HG03095 (cell line): ENCODE results near the gene SPRED1.

Source experiments
- ATAC-seq: cut with Tn5 transposase; IDR thresholded peaks from one replicate; pipeline ENCODE4 v1.9.1; 2021; ENCODE audit warnings: moderate library complexity; ENCODE audit not compliant: unreplicated experiment

SPRED1 gene

GRCh38 chr15:38252481-38253350 lies at the start of gene SPRED1:
TSS of gene SPRED1 (plus strand) at chr15:38252836. CDS start at chr15:38253186, 350 bp downstream.
- ATAC-seq: peak; percentile 26

GRCh38 chr15:38205526-38206272 lies 46.9 kb upstream of the SPRED1 start:
- no peak for ATAC-seq

DNA sequence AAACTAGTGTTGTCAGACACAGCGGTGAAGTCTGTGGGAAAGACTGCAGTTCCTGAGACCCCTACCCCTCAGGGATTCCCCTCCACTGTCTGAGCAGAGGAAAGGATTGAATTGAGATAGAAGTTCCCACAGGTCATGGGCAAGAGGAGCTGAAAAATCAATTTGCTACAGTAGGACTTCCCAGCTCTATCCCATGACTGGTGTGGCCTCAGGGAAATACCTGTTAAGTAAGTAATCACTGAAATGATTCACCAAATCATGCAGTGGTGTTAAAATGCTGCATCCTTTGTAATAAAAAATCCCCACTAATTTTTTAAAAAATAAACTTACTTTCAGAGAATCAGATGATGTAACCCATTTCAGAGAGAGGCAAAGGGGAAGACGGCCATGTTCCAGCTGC lies 45.0 kb upstream of the SPRED1 start:
- no peak for ATAC-seq

- no peak for ATAC-seq
Measured at GRCh38 chr15:38208206-38208605, 44.4 kb upstream of the SPRED1 start.

GRCh38 chr15:38208779-38209178 lies 43.9 kb upstream of the SPRED1 start:
- ATAC-seq: no peak

DNA sequence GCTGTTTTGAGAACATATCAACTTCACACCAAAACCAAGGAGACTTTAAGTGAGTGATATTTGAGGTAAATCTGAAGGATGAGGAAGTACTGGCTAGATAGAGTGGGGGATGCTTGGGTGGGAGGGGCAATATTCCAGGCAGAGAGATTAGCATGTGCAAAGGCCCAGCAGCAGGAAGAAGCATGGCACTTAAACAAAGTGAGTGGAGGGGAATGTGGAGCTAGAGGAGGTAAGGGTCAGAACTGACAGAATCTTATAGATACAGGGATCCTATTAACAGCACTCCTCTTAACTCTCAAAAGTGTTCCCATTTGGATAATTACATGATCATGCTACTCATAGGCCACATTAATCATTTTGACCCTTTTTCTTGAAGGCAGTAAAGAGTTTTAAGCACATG lies 41.4 kb upstream of the SPRED1 start:
- ATAC-seq: no peak

DNA sequence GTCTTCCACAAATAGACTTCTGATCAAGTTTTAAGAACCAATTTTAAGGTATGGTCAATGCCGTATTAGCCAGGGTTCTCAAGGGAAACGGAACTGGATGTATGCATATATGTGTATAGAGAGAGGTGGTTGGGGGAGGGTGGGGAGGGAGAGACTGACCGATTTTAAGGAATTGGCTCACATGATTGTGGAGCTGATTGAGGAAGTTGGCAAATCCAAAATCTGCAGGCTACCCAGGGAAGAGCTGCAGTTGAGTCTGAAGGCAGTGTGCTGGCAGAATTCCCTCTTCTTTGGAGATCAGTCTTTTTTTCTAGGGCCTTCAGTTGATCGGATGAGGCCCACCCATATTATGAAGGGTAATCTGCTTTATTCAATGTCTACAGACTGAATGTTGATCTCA lies 40.8 kb upstream of the SPRED1 start:
- no peak for ATAC-seq

DNA sequence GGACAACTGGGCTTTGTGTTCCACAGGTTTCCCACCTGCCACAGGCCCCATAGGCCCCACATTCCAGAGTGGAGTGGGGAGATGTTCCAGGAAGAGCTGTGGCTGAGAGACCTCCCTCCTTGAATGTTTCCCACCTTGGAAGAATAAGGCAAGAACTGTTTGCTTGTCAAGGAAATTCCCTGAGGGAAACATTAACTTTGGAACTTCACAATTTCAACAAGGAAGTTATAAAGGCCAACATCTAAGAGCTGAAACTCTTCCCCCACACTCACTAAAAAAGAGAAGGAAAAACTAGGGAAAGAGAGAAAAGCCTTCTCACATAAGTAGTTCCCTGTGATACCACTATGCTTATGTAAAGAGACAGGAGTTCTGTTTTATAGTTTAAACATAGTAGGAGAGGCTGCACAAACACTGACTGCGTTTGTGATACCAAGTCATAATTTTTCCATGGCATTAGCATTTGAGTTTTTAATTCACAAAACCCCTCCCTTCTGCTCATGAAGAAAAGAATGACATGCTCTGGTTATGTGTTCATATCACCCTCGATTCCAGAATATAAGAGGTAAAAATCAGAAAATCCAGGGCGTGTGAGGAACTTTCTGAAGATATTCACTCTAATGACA lies 39.8 kb upstream of the SPRED1 start:
- no peak for ATAC-seq

DNA sequence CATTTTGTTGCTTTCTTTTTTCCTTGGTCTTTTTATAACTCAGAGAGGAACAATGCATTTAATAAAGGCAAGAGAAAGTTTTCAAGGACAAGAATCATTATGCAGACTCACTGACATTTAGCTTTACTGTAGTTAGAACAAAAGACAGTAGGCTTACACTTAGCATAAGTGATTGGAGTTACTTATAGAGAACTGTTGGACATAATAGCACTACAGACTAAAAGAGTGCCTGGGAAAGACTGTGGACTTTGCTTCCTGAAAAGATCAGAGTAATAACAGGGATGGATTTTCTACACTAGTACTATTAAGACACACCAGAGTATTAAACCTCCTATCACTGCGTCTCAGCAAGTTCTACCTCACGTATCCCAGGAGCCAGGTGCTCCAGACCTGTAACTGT lies 39.3 kb upstream of the SPRED1 start:
- no peak for ATAC-seq

DNA sequence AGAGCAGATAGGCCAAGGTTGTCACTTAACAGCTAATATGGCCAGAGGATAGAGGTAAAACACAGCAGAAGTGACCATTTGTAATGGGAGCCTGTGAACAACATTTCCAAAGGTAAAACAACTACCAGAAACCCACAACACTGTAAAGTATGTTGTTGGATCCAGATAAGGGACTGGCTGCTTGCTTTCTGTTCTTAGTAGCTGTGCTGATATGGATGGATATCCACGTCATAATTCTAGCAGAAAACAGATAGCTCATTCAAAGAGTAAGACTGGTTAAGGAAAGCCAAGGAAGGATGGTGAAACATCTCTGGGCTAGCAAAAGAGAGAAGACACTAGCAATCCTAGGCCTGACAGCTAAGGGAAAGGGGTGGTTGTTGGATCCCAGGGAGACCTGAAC lies 36.9 kb upstream of the SPRED1 start:
- no peak for ATAC-seq

GRCh38 chr15:38216763-38217162 lies 35.9 kb upstream of the SPRED1 start:
- no peak for ATAC-seq

DNA sequence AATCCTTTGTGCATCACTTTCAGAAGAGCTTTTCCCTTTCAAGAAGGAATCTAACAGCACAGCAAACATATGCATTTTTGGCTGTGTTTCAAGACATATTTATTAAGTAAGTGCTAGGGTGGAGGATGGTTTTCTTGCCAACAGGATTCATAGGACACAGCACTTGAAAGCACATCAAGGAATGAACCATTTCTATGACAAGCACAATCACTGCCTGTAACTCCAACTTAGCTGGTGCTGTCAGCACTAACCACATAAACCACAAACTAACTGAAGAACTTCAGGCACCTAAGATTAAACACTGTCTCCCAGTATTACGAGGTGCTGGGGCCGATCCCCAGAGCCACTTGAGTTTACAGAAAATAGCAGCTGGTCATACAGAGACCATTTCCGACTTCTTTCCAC lies 35.4 kb upstream of the SPRED1 start:
- ATAC-seq: no peak

GRCh38 chr15:38217788-38218609 lies 34.6 kb upstream of the SPRED1 start:
- no peak for ATAC-seq

GRCh38 chr15:38220606-38221273 lies 31.9 kb upstream of the SPRED1 start:
- no peak for ATAC-seq

DNA sequence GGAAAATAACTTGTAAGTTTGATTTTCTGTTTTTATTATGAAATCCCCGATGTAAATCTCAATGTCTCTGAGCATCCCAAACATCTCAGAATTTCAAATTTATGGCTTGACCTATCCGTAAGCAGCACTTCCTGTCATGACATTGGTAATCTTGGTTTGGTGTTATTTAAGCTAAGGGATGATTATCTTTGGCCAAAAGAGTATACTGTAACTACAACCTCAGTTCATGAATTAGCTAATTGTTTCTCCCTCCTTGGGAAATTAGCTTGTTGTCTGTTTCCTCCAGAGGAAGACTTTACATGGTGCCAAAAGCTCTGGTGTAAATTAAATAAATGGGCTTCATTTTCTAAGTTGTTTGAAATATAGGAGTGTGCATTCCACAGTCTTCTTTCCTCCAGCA lies 28.1 kb upstream of the SPRED1 start:
- ATAC-seq: no peak

- ATAC-seq: no peak
Measured at GRCh38 chr15:38225381-38225780, 27.3 kb upstream of the SPRED1 start.

DNA sequence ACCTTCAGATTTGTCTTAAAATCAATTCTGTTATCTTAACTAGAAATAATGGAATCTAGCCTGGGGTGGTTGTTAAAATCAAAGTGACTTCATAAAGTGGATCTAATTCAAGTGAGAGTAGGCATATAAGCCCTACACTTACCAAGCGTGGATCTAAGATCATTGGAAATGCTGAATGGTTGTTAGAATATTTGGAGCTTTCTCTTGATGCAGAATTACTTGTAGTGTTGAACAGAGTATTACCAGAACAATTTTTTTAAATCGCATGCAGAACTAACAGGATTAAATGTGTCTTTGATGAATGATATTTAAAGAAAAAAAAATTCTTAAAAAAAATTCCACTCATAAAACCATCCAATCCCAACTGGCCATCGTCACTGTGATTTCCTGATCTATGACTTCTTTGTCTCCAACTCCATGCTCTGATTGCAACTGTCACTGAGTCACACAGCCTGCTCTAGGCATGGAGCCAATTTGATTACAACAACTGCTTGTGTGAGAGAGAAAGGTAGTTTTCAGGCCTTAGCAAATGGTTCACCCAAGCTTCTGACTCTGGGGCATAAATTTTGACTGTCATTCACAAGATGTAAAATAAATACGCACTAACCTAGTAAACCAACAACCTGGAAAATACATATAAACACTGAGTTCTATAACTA lies 25.9 kb upstream of the SPRED1 start:
- ATAC-seq: no peak

- ATAC-seq: no peak
Measured at GRCh38 chr15:38227941-38228340, 24.7 kb upstream of the SPRED1 start.

- no peak for ATAC-seq
Measured at GRCh38 chr15:38228618-38229017, 24.0 kb upstream of the SPRED1 start.
